Large intestine (tissue), 3 donors: Measurements from ENCODE around the gene CARD19. TPM values are rescaled to one million over a fixed set of nuclear protein-coding genes. Genes with fewer than 3 reads are reported as not detected.

ENCODE experiments used
- DNase-seq, 2 donors: peaks; one replicate each; pipeline versions ENCODE4 v3.0.0 to v3.0.0-alpha.2; 2013
- H3K27ac ChIP-seq: one replicate; pipeline ENCODE4 v1.5.1; 2013; ENCODE audit warnings: low read length
- H3K27me3 ChIP-seq: 2 replicates; pipeline ENCODE4 v1.6.1; 2013; ENCODE audit warnings: low read length; ENCODE audit not compliant: control insufficient read depth, insufficient read depth
- H3K36me3 ChIP-seq: 2 replicates; pipeline ENCODE4 v1.6.1; 2013; ENCODE audit warnings: low read length; ENCODE audit not compliant: control insufficient read depth, insufficient read depth
- H3K4me1 ChIP-seq: one replicate; pipeline ENCODE4 v1.6.1; 2013; ENCODE audit warnings: low read length; ENCODE audit not compliant: control insufficient read depth, insufficient read depth
- H3K4me3 ChIP-seq: one replicate; pipeline ENCODE4 v1.5.1; 2013; ENCODE audit warnings: low read length
- H3K9me3 ChIP-seq: one replicate; pipeline ENCODE4 v1.6.1; 2013; ENCODE audit warnings: mild to moderate bottlenecking, low read depth, low read length, moderate library complexity; ENCODE audit not compliant: control insufficient read depth
- WGBS: methylation state at CpG from one replicate; pipeline ENCODE4 v1.1.5; 2013; ENCODE audit warnings: low lambda C conversion rate; ENCODE audit not compliant: insufficient coverage; 5-methylcytosine and 5-hydroxymethylcytosine counted together
- polyA plus RNA-seq: library from polyadenylated mRNA; unstranded; fragments of 120-200 nt; gene quantifications from one replicate; pipeline ENCODE4 v1.2.1, GENCODE V29; 2013

CARD19 gene
- polyA plus RNA-seq, 1 donor = 35.4 TPM

DNA sequence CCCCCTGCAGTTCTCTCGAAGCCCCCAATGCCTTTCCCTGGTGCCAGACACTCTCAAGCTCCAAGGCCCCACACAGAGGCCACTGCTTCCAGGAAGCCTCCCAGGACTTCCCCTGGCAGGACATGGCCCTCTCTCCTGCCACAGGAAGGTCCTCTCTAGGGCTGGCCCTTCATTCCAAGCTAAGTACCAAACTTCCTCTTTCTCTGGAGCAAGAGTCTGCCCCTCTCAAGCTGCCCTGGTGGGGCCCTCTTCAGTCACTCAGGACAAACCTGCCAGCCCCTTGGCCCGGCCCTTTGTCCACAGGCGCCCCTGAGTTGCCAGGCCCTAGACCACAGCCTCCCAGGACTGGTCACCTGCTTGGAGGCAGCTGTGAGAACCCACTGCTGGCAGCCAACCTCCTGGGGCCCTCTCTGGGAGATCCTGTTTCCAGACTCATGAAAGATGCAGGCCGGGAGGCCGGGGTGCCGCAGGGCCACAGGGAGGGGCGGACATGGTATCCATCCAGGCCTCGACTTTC, 31.4 kb downstream of the CARD19 start:
- no peaks in the 10 kb centered on the region for H3K9me3 ChIP-seq
- H3K4me1 ChIP-seq = peaks cover 37% of the 10 kb centered on the region
- DNase-seq = peak in 1 of 2 donors; percentile 40
- peaks cover 50% of the 10 kb centered on the region for H3K36me3 ChIP-seq
- WGBS = no CpG with 5 or more reads among the region's 8 CpGs
- H3K27me3 ChIP-seq = no peaks in the 10 kb centered on the region
- no peak overlapping the region for H3K4me3 ChIP-seq
- H3K27ac ChIP-seq = peak overlapping the region; percentile 79

DNA sequence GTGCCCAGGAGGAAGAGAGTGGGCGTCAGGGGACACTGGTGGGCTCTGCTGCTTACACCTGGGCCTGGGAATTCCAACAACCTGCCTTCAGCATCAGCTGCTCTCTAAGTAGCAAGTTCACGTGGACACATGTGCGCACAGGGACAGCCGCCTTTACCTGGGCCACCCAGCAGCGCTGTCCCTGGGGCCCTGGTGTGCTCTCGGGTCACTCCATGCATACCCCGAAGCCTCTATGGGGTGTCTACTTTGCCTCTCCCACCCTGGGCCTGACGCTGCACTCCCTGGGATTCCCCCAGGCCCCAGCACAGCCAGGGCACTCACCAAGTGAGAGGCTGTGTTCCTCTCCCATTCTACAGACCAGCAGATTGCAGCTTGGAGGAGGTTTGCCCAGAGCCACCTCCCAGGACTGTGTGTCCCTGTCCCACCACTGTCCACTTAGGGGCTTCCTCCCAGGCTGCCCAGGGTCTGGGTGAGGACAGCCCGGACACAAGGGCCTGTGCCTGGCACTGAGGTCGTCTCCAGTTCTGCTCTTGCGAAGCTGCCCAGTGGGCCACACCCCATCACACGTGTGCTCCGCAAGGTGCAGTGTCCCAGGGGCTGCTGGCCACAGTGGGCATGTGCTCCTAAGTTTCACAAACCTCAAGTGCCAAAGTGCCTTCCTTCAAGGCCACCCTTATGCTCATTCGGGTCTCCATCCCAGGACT, 32.1 kb downstream of the CARD19 start:
- Histone ChIP-seq H3K36me3 (peaks cover 42% of the 10 kb centered on the region), H3K4me1 (peaks cover 44% of the 10 kb centered on the region), H3K9me3 (no peaks in the 10 kb centered on the region), H3K4me3 (no peak overlapping the region), H3K27ac (peak overlapping the region; percentile 79), H3K27me3 (no peaks in the 10 kb centered on the region)
- no peak for DNase-seq
- WGBS = no CpG with 5 or more reads among the region's 14 CpGs

DNA sequence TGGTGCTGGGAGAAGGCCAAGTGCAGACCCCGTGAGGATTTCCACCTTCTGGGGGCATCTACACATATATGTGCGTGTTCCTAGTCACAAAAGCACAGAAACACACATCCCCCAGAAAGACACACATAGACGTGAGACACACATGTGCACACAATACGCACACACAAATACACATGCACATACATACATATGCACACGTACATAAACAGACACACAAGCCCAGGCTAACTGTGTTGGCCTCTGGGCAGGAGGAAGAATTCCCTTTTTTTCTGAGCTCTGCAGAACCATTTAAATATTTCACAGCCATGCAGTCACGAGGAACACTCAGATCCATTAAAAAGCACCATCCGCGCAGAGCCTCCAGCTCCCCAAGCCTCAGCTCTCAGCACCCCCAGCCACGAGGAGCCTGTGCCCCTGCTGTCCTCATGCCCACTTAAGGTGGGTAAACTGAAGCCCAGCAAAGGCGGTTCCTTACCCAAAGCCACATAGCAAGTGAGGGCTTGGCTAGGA, 32.8 kb downstream of the CARD19 start:
- Histone ChIP-seq H3K27me3 (no peaks in the 10 kb centered on the region), H3K27ac (no peak overlapping the region), H3K36me3 (peaks cover 36% of the 10 kb centered on the region), H3K9me3 (no peaks in the 10 kb centered on the region), H3K4me1 (peaks cover 46% of the 10 kb centered on the region), H3K4me3 (no peak overlapping the region)
- WGBS = no CpG with 5 or more reads among the region's 10 CpGs
- no peak for DNase-seq

DNA sequence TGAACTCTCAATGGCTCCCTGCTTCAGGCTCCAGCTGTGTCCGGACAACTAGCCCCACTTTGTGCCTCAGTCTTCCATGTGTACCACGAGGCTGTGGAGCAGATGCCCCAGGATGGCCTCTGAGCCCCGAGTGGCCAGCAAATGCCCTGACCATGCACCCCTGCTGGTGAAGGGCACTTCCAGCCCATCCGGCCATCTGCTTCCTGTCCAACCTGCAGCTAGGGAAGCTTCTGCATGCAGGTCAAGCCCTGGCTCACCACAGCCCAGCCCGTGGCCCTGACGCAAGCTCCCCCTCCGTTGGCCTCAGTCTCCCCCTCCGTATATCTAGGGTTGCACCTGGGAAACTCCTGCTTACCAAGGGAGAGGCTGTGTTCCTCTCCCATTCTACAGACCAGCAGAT, 33.3 kb downstream of the CARD19 start:
- no peak overlapping the region for H3K27ac ChIP-seq
- no peak for DNase-seq
- no CpG with 5 or more reads among the region's 8 CpGs for WGBS
- H3K36me3 ChIP-seq = peaks cover 31% of the 10 kb centered on the region
- H3K4me1 ChIP-seq = peaks cover 46% of the 10 kb centered on the region
- no peak overlapping the region for H3K4me3 ChIP-seq
- peaks cover 3% of the 10 kb centered on the region for H3K9me3 ChIP-seq
- H3K27me3 ChIP-seq = no peaks in the 10 kb centered on the region

DNA sequence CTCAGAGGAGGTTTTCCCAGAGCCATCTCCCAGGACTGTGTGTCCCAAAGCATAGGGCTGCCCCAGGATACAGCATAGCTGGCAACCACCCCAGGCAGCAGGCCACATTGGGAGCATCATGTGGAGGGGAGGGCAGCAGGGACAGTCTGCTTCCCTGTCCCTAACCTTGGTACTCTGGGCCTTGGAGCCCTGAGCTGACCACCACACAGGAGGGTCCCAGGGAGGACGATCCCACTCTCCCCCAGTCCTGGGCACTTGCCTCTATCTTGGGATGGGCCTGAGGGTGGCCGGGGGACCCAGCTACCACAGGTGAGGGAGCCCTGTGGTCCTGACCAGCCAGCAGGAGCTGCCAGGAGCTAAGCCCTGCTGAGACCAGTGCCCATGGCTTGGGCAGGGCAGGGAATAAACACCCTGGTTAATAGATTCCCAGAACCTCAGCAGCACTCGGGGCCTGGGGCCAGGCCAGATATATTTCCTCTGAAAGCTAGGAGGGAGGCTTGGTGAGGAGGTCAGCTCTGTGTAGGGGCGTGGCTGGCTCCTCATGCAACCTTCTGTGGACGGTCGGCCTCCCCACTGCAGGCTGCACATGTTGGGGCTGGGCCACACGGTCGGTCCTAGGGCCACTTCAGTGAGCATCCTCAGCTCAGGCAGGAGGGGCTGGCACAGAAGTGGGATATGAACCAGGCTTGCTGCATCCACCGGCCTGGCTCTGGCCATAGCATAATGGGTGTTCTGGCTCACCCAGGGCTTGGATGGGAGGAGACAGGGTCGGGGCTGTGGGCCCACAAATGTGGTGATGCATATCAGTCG, 33.9 kb downstream of the CARD19 start:
- WGBS = no CpG with 5 or more reads among the region's 11 CpGs
- H3K27ac ChIP-seq = no peak overlapping the region
- peaks cover 26% of the 10 kb centered on the region for H3K36me3 ChIP-seq
- DNase-seq = no peak
- no peaks in the 10 kb centered on the region for H3K27me3 ChIP-seq
- H3K4me3 ChIP-seq = no peak overlapping the region
- peaks cover 51% of the 10 kb centered on the region for H3K4me1 ChIP-seq
- peaks cover 3% of the 10 kb centered on the region for H3K9me3 ChIP-seq

DNA sequence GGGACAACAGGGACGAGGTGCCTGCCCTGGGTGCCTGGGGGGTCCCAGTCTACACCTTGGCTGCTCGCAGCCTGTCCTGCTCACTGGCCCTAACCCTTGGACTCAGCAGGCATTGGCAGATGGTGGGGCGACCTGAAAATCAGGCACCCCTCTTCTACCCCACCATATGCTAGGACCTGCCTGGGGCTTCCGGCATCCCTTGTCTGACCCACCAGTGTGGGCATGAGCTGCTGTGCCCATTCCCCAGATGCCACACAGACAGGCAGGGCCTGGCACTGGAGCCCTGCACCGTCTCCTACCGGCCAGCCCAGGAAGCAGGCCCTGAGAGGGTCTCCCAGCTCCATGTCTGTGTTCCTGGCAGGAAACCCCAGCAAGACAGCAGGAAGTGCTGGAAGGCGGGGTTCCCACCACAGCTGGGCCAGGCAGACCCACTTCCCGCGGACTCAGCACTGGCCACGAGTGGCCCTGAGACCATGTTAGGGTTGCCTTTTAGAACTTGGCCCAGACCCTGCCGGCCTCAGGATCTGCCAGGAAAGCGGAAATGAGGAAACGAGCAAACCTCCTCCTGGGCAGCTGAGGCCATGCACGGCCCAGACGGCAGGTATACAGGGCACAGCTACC, 35.0 kb downstream of the CARD19 start:
- H3K27ac ChIP-seq = peak overlapping the region; percentile 8

DNA sequence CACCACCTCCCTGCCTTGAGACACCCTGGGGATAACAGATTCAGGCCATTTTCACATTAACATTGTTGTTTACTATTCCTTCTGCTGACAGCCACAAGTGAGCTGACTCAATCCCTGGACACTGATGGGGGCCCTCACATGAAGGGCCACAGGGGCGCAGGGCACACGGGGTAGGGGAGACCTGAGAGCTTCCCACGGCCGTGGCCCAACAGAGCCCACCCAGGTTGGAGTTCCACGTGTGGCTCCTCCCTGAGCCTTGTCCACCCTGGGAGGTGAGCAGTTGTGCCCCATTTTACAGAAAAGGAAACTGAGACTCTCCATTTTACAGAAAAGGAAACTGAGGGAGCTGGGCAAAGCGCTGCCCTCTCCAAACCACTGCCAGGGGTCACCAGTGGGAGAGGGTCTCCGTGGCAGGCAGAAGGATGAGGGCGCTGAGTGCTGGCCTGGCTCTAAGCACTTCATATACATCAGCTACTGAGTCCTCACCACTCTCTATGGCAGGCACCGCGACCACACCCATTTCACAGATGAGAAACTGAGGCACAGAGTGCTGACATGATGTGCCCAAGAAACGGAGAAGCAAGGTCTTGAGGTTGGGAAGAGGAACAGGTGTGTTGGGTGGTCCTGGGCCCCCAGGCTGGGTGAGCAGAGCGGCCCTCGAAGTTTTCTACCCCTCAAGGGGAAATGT, 35.7 kb downstream of the CARD19 start:
- no peak for DNase-seq
- no CpG with 5 or more reads among the region's 13 CpGs for WGBS
- H3K27ac ChIP-seq = peak overlapping the region; percentile 96
- H3K9me3 ChIP-seq = peaks cover 3% of the 10 kb centered on the region
- peak overlapping the region; percentile 96 for H3K4me3 ChIP-seq
- H3K27me3 ChIP-seq = no peaks in the 10 kb centered on the region
- H3K36me3 ChIP-seq = peaks cover 12% of the 10 kb centered on the region
- H3K4me1 ChIP-seq = peaks cover 50% of the 10 kb centered on the region

More for the DNA sequence above, 35.0 kb downstream of the CARD19 start:
- Histone ChIP-seq H3K27me3 (no peaks in the 10 kb centered on the region), H3K4me1 (peaks cover 56% of the 10 kb centered on the region), H3K4me3 (no peak overlapping the region), H3K9me3 (peaks cover 3% of the 10 kb centered on the region), H3K36me3 (peaks cover 17% of the 10 kb centered on the region)
- no CpG with 5 or more reads among the region's 15 CpGs for WGBS
- DNase-seq = no peak

DNA sequence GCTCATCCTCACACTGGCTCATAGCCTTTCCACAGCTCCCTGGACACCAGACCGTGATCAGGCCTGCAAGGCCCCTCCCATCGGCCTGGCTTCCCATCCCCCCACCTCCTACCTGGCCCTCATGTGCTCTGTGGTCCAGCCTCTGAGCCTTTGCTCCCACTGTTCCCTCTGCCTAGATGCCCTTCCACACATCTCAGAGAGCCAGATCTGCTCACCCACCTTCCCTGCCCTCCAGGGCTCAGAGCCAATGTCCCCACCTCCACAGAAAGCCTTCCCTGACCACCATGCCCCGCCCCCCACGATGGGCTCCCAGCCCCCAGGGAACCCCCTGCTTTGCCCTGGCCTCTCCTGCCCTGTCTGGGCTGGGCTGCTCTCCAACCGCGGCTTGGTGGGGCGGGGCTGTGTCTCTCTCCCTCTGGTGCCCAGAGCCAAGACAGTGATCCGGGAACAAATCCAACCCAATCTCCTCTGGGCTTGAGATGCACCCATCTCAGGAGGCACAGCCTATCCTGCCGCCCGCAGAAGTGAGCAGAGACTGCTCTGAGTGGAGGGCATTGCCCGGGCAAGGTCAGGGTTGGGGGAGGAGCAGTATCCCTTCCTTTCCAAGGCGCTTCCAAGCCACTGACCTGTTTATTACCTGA, 36.4 kb downstream of the CARD19 start:
- Histone ChIP-seq H3K27ac (peak overlapping the region; percentile 96), H3K9me3 (peaks cover 3% of the 10 kb centered on the region), H3K27me3 (no peaks in the 10 kb centered on the region), H3K4me3 (peak overlapping the region; percentile 96), H3K36me3 (peaks cover 12% of the 10 kb centered on the region), H3K4me1 (peaks cover 44% of the 10 kb centered on the region)
- no CpG with 5 or more reads among the region's 12 CpGs for WGBS
- DNase-seq = peak in 1 of 2 donors; percentile 52

DNA sequence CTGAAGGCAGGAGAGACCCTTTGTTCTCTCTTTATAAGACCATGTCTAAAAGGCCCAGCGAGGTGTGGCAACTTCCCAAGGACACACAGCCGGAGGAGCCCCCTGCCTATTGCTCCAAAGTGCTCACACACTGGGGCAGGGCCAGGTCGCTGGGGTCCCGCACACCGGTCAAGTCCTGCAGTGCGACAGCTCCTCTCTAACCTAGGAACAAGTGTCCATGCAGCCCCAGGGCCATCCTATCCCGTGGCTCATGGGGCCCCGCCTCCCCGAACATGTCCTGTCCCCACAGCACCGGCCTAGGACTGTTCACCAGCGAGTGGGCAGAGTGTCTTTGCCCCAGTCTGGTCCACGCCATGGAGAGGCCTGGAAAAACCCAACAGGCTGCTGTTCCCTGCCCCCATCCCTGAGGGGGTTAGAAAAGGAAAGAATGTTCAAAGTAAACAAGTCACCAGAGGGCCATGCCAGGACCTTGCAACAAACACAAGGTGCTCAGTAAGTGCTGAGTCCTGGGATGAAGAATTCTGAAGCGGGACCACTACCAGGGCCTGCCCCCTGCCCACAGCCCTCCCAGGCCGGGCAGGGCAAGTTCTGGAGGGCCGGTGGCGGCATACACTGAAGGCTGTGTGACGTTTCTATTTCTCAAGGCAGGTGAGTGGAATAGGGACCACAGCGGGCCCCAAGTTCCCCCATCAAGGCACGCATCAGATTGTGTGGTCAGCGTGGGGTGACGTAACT, 37.1 kb downstream of the CARD19 start:
- DNase-seq = peak in 1 of 2 donors; percentile 28
- H3K4me1 ChIP-seq = peaks cover 38% of the 10 kb centered on the region
- H3K9me3 ChIP-seq = peaks cover 3% of the 10 kb centered on the region
- H3K36me3 ChIP-seq = peaks cover 12% of the 10 kb centered on the region
- H3K27me3 ChIP-seq = no peaks in the 10 kb centered on the region
- H3K4me3 ChIP-seq = peak overlapping the region; percentile 96
- WGBS = no CpG with 5 or more reads among the region's 21 CpGs
- peak overlapping the region; percentile 96 for H3K27ac ChIP-seq
